GM15510 (cell line): ENCODE results near the gene CDK5R2.

Experiments used
- POLR2A ChIP-seq: IDR thresholded peaks from 3 replicates; pipeline ENCODE4 v1.6.1; 2011; ENCODE audit warnings: borderline replicate concordance; ENCODE audit not compliant: insufficient read length; ENCODE audit errors: extremely low read depth

CDK5R2 gene

GRCh38 chr2:219010162-219010756 is 50.8 kb downstream of the CDK5R2 start:
- no peak for TF ChIP-seq POLR2A

GRCh38 chr2:219010873-219011272 is 51.4 kb downstream of the CDK5R2 start:
- no peak for TF ChIP-seq POLR2A
